HTR-8/SVneo (cell line): ENCODE measurements around the gene C15orf40.
"Not testable (repeated sequence)": the region's sequence is repeated elsewhere in the genome, so short reads cannot be mapped to it uniquely, and the experiment has no call there.

ENCODE experiments used
- DNase-seq: peaks from one replicate; pipeline ENCODE4 v3.0.0; 2011; ENCODE audit warnings: low spot score, mixed read lengths; ENCODE audit not compliant: insufficient read length
- FAIRE-seq: peaks from 2 replicates; lab custom pipeline; 2011; peaks lifted over from hg19 to GRCh38; lab: Jason Lieb, UNC

Gene C15orf40

GRCh38 chr15:82959423-82959822 is 52.0 kb downstream of the C15orf40 start:
- DNase-seq (no peak), FAIRE-seq (no peak)

GRCh38 chr15:82958638-82959037 is 52.8 kb downstream of the C15orf40 start:
- FAIRE-seq = no peak
- no peak for DNase-seq

- peak; percentile 39 for DNase-seq
- no peak for FAIRE-seq
Measured at GRCh38 chr15:82952158-82953081, 59.0 kb downstream of the C15orf40 start, which contains the start of gene HOMER2. Gene HOMER2, minus strand, starts transcription at chr15:82952720. Its CDS starts 185 bp downstream, at chr15:82952535.

- DNase-seq (peak; percentile 31), FAIRE-seq (no peak)
Measured at GRCh38 chr15:82951472-82952157, 59.8 kb downstream of the C15orf40 start.

- no peak for DNase-seq
- FAIRE-seq = no peak
Measured at GRCh38 chr15:82950746-82951370, 60.6 kb downstream of the C15orf40 start.

GRCh38 chr15:82950295-82950694 is 61.1 kb downstream of the C15orf40 start:
- no peak for DNase-seq
- FAIRE-seq = no peak

GRCh38 chr15:82946155-82946701 is 65.2 kb downstream of the C15orf40 start:
- FAIRE-seq (no peak), DNase-seq (no peak)

- no peak for FAIRE-seq
- DNase-seq = no peak
Measured at GRCh38 chr15:82945326-82945725, 66.1 kb downstream of the C15orf40 start.

- FAIRE-seq (no peak), DNase-seq (no peak)
Measured at GRCh38 chr15:82944821-82945220, 66.6 kb downstream of the C15orf40 start.

- FAIRE-seq = no peak
- DNase-seq = no peak
Measured at GRCh38 chr15:82944056-82944455, 67.4 kb downstream of the C15orf40 start.

GRCh38 chr15:82943176-82943575 is 68.3 kb downstream of the C15orf40 start:
- FAIRE-seq = no peak
- DNase-seq = no peak

- FAIRE-seq = no peak
Measured at GRCh38 chr15:82942691-82943090, 68.7 kb downstream of the C15orf40 start.

GRCh38 chr15:82939678-82940077 is 71.8 kb downstream of the C15orf40 start:
- FAIRE-seq, DNase-seq: not testable (repeated sequence)

More at GRCh38 chr15:82942691-82943090, 68.7 kb downstream of the C15orf40 start:
- DNase-seq = peak; percentile 44
